Neural cell (in vitro differentiated cells): ENCODE data around the gene SCUBE1. TPM values are rescaled to one million over a fixed set of nuclear protein-coding genes. Genes with fewer than 3 reads are reported as not detected.

Source experiments
- H2AFZ ChIP-seq: fragments of 200-600, 300-800 bp; sonication (generic), shearing (Covaris generic); 2 replicates; pipeline ENCODE4 v1.6.0; 2014; ENCODE audit warnings: low read depth, mild to moderate bottlenecking, antibody characterized with exemption, low read length, moderate library complexity
- H3F3A ChIP-seq: fragments of 200-600 bp; shearing (Covaris generic); 2 replicates; pipeline ENCODE4 v1.6.1; 2016; ENCODE audit warnings: mild to moderate bottlenecking, moderate library complexity, mixed read lengths, antibody characterized with exemption, low read length; ENCODE audit not compliant: insufficient read depth, poor library complexity, severe bottlenecking
- H3K27ac ChIP-seq: fragments of 200-600, 300-800 bp; sonication (generic), shearing (Covaris generic); 2 replicates; pipeline ENCODE4 v1.5.1; 2014; ENCODE audit warnings: mild to moderate bottlenecking, low read length, moderate library complexity
- H3K27me3 ChIP-seq: fragments of 300-800, 200-600 bp; sonication (generic), shearing (Covaris generic); 2 replicates; pipeline ENCODE4 v1.6.0; 2014; ENCODE audit warnings: mild to moderate bottlenecking, low read depth, low read length, moderate library complexity; ENCODE audit not compliant: insufficient read depth
- H3K36me3 ChIP-seq: fragments of 300-800, 200-600 bp; sonication (generic), shearing (Covaris generic); 2 replicates; pipeline ENCODE4 v1.5.1; 2014; ENCODE audit warnings: mild to moderate bottlenecking, antibody characterized with exemption, low read length, moderate library complexity; ENCODE audit not compliant: insufficient read depth
- H3K4me2 ChIP-seq: fragments of 300-800, 200-600 bp; sonication (generic), shearing (Covaris generic); 2 replicates; pipeline ENCODE4 v1.6.0; 2014; ENCODE audit warnings: mild to moderate bottlenecking, low read length
- H3K4me3 ChIP-seq: fragments of 300-800, 200-600 bp; sonication (generic), shearing (Covaris generic); 2 replicates; pipeline ENCODE4 v1.5.1; 2014; ENCODE audit warnings: mild to moderate bottlenecking, low read length, moderate library complexity
- H3K79me2 ChIP-seq: fragments of 200-600 bp; shearing (Covaris generic); replicated peaks from 2 replicates; pipeline ENCODE4 v1.6.0; 2014; ENCODE audit warnings: mild to moderate bottlenecking, low read length, moderate library complexity; ENCODE audit not compliant: insufficient read depth
- H3K9ac ChIP-seq: fragments of 300-800, 200-600 bp; sonication (generic), shearing (Covaris generic); 2 replicates; pipeline ENCODE4 v1.6.1; 2016; ENCODE audit warnings: mild to moderate bottlenecking, low read length, mixed read lengths
- H3K9me2 ChIP-seq: fragments of 200-600 bp; shearing (Covaris generic); 2 replicates; pipeline ENCODE4 v1.6.1; 2016; ENCODE audit warnings: mild to moderate bottlenecking, low read length, mixed read lengths; ENCODE audit not compliant: insufficient read depth
- H3K9me3 ChIP-seq: fragments of 200-600, 300-800 bp; sonication (generic), shearing (Covaris generic); 2 replicates; pipeline ENCODE4 v1.6.1; 2016; ENCODE audit warnings: mild to moderate bottlenecking, mixed run types, low read length, moderate library complexity, mixed read lengths
- H4K20me1 ChIP-seq: fragments of 200-600 bp; shearing (Covaris generic); 2 replicates; pipeline ENCODE4 v1.6.1; 2016; ENCODE audit warnings: mild to moderate bottlenecking, mixed run types; ENCODE audit not compliant: insufficient read depth
- CTCF ChIP-seq: fragments of 450-650 bp; IDR thresholded peaks from 2 replicates; pipeline ENCODE4 v1.5.1; 2014; ENCODE audit warnings: antibody characterized with exemption, mild to moderate bottlenecking, moderate library complexity; ENCODE audit not compliant: poor library complexity, severe bottlenecking
- EP300 ChIP-seq: fragments of 450-650 bp; conservative IDR thresholded peaks from 2 replicates; pipeline ENCODE4 v1.6.1; 2014; ENCODE audit warnings: antibody characterized with exemption, mild to moderate bottlenecking, moderate library complexity; ENCODE audit not compliant: poor library complexity, severe bottlenecking
- EZH2 ChIP-seq: fragments of 200-600, 300-800 bp; shearing (Covaris generic), sonication (generic); IDR thresholded peaks from 2 replicates; pipeline ENCODE4 v1.6.1; 2014; ENCODE audit warnings: antibody characterized with exemption, low read length, borderline replicate concordance, mild to moderate bottlenecking; ENCODE audit not compliant: insufficient read depth, poor library complexity, severe bottlenecking
- MXI1 ChIP-seq: fragments of 450-650 bp; conservative IDR thresholded peaks from 2 replicates; pipeline ENCODE4 v1.6.1; 2014; ENCODE audit warnings: antibody characterized with exemption, mild to moderate bottlenecking; ENCODE audit not compliant: poor library complexity, severe bottlenecking
- POLR2AphosphoS5 ChIP-seq: IDR thresholded peaks from 2 replicates; pipeline ENCODE4 v1.6.1; 2012
- RAD21 ChIP-seq: fragments of 450-650 bp; conservative IDR thresholded peaks from 2 replicates; pipeline ENCODE4 v1.6.1; 2014; ENCODE audit warnings: antibody characterized with exemption, mild to moderate bottlenecking, moderate library complexity
- REST ChIP-seq: IDR thresholded peaks from 2 replicates; pipeline ENCODE4 v1.6.1; 2012; ENCODE audit warnings: borderline replicate concordance
- SMC3 ChIP-seq: fragments of 450-650 bp; conservative IDR thresholded peaks from 2 replicates; pipeline ENCODE4 v1.6.1; 2014; ENCODE audit warnings: antibody characterized with exemption, mild to moderate bottlenecking, moderate library complexity; ENCODE audit not compliant: poor library complexity
- TAF1 ChIP-seq: IDR thresholded peaks from 2 replicates; pipeline ENCODE4 v1.6.1; 2012; ENCODE audit warnings: low read depth
- polyA plus RNA-seq: library from polyadenylated mRNA; depleted of rRNA; stranded (reverse); fragments of >200 nt; gene quantifications from 2 replicates; pipeline ENCODE4 v1.2.3, GENCODE V29; 2014

The SCUBE1 gene
- polyA plus RNA-seq, 1 donor from 2014 or later = 8.4 TPM

- H3K27me3 ChIP-seq = no peaks in the 10 kb centered on the region
- TF ChIP-seq RAD21 = no peak
- no peak for TF ChIP-seq CTCF
- TF ChIP-seq MXI1 = no peak
- no peak for TF ChIP-seq TAF1
These were observed 129.2 kb downstream of the SCUBE1 start for GRCh38 chr22:43213962-43214361.

GRCh38 chr22:43213051-43213450 is 130.1 kb downstream of the SCUBE1 start:
- TF ChIP-seq CTCF = no peak
- TF ChIP-seq SMC3 = no peak
- TF ChIP-seq EZH2 = no peak
- TF ChIP-seq EP300 = no peak
- TF ChIP-seq POLR2AphosphoS5 = no peak
- no peak for TF ChIP-seq RAD21
- no peak for TF ChIP-seq MXI1
- Histone ChIP-seq H3K79me2 (no peaks in the 10 kb centered on the region), H3K9me3 (no peaks in the 10 kb centered on the region), H3K9me2 (no peaks in the 10 kb centered on the region), H3K27me3 (no peaks in the 10 kb centered on the region), H3K4me2 (no peak overlapping the region), H4K20me1 (no peaks in the 10 kb centered on the region), H3F3A (no peaks in the 10 kb centered on the region), H3K27ac (no peak overlapping the region), H2AFZ (no peak overlapping the region), H3K9ac (no peak overlapping the region), H3K36me3 (no peaks in the 10 kb centered on the region), H3K4me3 (no peak overlapping the region)

More at GRCh38 chr22:43213962-43214361, 129.2 kb downstream of the SCUBE1 start:
- Histone ChIP-seq H2AFZ (no peak overlapping the region), H3K4me2 (no peak overlapping the region), H3K9ac (no peak overlapping the region), H3K4me3 (no peak overlapping the region), H3F3A (no peaks in the 10 kb centered on the region), H3K9me3 (no peaks in the 10 kb centered on the region), H3K36me3 (no peaks in the 10 kb centered on the region), H3K9me2 (no peaks in the 10 kb centered on the region), H3K27ac (no peak overlapping the region), H4K20me1 (no peaks in the 10 kb centered on the region), H3K79me2 (no peaks in the 10 kb centered on the region)

GRCh38 chr22:43212434-43212952 is 130.7 kb downstream of the SCUBE1 start:
- Histone ChIP-seq H3K9me3 (no peaks in the 10 kb centered on the region), H3K36me3 (no peaks in the 10 kb centered on the region), H3K27ac (no peak overlapping the region), H3K79me2 (no peaks in the 10 kb centered on the region), H3K27me3 (no peaks in the 10 kb centered on the region), H3K9me2 (no peaks in the 10 kb centered on the region), H2AFZ (no peak overlapping the region), H3F3A (no peaks in the 10 kb centered on the region), H3K4me2 (no peak overlapping the region), H4K20me1 (no peaks in the 10 kb centered on the region), H3K9ac (no peak overlapping the region), H3K4me3 (no peak overlapping the region)
- TF ChIP-seq POLR2AphosphoS5 (no peak), MXI1 (no peak), SMC3 (no peak), RAD21 (no peak), TAF1 (no peak), EP300 (no peak), REST (no peak), EZH2 (no peak), CTCF (no peak)
